Central memory CD8-positive, alpha-beta T cell (primary cell): ENCODE measurements around the gene MAMDC4.
"Not testable (repeated sequence)": the region's sequence is repeated elsewhere in the genome, so short reads cannot be mapped to it uniquely, and the experiment has no call there.

ENCODE experiments used
- ATAC-seq: fragments of 150-1000 bp; cut with Tn5 transposase; replicated peaks from 2 replicates; pipeline ENCODE4 v1.10.0; 2022; ENCODE audit warnings: mild to moderate bottlenecking, moderate FRiP score, moderate number of reproducible peaks; ENCODE audit not compliant: poor library complexity, severe bottlenecking; ENCODE audit errors: extremely low read depth
- DNase-seq, 2 donors: peaks; one replicate each; pipeline ENCODE4 v3.0.0; 2021; ENCODE audit warnings: low spot score in 2 of 2
- H3K27ac Mint-ChIP-seq: one replicate; pipeline ENCODE4 v1.8.0; 2022; ENCODE audit warnings: low read depth, mild to moderate bottlenecking, moderate library complexity, mixed read lengths
- H3K27me3 Mint-ChIP-seq: one replicate; pipeline ENCODE4 v1.8.0; 2022; ENCODE audit warnings: mixed read lengths
- H3K36me3 Mint-ChIP-seq: one replicate; pipeline ENCODE4 v1.8.0; 2022; ENCODE audit warnings: mild to moderate bottlenecking, moderate library complexity, mixed read lengths; ENCODE audit not compliant: insufficient read depth
- H3K4me1 Mint-ChIP-seq: one replicate; pipeline ENCODE4 v1.8.0; 2022; ENCODE audit warnings: mixed read lengths
- H3K4me3 Mint-ChIP-seq: one replicate; pipeline ENCODE4 v1.8.0; 2022; ENCODE audit warnings: mild to moderate bottlenecking, moderate library complexity, mixed read lengths
- H3K9me3 Mint-ChIP-seq: one replicate; pipeline ENCODE4 v1.8.0; 2022; ENCODE audit warnings: mixed read lengths

MAMDC4 gene

DNA sequence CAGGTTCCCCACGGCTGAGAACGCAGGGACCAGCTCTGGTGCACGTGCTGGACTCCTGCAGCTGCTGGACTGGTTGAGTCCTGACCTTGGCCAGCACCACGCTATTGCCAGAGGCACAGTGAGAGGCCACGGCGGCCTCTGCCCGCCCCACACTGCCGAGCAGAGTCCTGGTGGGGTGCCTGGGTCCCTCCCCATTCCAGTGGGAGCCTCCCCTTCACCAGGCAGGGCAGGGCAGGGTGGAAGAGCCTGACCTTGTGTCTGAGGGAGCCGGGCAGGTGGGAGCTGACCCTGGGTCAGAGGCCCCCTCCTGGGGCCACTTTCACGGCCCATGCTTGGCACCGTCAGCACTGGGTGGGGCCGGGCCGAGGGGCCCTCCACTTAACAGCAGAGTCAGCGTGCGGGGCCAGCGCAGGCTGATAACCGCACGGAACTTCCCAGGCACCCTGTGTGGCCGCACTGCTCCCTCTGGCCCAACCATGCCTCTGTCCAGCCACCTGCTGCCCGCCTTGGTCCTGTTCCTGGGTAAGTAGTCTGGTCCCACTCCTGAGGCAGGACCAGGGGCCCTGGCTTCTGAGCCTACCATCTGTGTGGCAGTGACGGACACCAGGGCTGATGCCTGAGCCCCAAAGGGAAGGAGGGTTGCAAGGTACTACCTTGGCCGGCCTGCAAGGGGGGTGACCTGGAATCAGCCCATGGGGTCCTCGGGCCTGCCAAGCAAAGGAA lies at the start of gene MAMDC4:
MAMDC4 (plus strand) TSS at position 406 of the 723 bp plus-strand sequence; CDS start at position 477, 71 bp downstream.
- no peak for DNase-seq
- peak within 1 kb of the TSS; percentile 91 for H3K4me3 Mint-ChIP-seq

DNA sequence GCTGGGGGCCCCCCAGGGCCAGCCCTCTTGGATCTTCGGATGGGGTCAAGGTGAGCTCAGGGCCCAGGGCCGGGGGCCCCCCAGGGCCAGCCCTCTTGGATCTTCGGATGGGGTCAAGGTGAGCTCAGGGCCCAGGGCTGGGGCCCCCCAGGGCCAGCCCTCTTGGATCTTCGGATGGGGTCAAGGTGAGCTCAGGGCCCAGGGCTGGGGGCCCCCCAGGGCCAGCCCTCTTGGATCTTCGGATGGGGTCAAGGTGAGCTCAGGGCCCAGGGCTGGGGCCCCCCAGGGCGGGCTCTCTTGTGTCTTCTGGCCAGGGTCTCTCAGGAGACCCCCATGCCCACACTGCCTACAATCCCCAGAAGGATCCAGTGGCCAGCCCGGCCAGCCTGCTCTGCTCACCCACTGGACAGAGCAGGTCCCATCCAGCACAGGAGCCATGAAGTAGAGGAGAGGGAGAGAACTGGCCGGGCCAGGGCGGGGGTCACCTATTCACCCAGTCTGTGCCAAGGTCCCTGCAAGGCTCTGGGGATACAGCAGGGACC lies 49.1 kb upstream of the MAMDC4 start:
- ATAC-seq, H3K4me3 Mint-ChIP-seq, H3K27ac Mint-ChIP-seq, H3K27me3 Mint-ChIP-seq, H3K9me3 Mint-ChIP-seq, DNase-seq: not testable (repeated sequence)
- Mint-ChIP-seq H3K4me1 (peaks cover 31% of the 10 kb centered on the region), H3K36me3 (peaks cover 14% of the 10 kb centered on the region)

More for the DNA sequence above, at the start of gene MAMDC4:
- Mint-ChIP-seq H3K9me3 (no peaks in the 10 kb centered on the region), H3K27ac (no peak within 1 kb of the TSS), H3K4me1 (peaks cover 18% of the 10 kb centered on the region), H3K27me3 (no peaks in the 10 kb centered on the region), H3K36me3 (peaks cover 29% of the 10 kb centered on the region)
- no peak for ATAC-seq

DNA sequence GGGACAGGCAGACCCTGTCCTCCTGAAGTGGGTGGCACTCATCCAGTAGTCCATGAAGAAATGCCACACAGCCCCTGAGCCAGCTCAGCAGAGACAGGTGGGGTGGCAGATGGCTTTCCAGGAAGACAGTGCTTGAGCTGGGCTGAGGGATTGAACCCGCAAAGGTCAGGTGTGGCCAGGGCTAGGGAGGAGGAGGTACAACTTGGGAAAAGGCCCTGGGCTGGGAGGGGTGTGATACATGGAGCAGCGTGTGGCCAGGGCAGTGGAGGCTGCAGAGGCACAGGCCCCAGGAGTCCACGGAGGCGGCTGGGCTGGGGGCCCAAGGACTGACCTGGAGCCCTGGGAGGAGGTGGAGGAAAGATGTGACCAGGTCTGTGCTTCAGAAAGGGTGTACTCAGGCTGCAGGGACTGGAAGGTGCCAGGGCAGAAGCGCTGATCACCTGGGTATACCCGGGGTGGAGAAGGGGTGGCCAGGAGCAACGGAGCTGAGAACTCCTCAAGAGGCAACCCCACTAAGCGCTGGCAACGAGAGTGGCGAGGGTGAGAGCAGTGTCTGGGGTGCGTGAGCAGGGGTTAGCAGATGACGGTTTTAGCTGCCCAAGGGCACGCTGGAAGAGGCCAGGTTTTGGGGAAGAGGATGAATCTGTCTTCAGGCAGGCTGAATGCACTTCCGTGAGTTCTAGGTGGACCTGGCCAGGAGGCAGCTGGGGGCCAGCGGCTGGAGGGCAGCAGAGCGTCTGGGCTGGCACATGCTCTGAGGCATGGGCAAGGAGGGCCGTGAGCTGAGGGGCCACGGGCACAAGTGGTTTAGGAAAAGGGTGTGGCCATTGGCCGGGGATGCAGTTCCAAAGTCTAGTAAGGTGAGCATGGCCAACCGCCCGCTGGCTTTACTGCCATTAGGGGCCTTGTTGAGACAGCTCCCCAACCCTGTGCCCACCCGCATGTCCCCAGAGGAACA lies 48.3 kb upstream of the MAMDC4 start:
- H3K4me1 Mint-ChIP-seq: peaks cover 34% of the 10 kb centered on the region
- no peak overlapping the region for H3K4me3 Mint-ChIP-seq

DNA sequence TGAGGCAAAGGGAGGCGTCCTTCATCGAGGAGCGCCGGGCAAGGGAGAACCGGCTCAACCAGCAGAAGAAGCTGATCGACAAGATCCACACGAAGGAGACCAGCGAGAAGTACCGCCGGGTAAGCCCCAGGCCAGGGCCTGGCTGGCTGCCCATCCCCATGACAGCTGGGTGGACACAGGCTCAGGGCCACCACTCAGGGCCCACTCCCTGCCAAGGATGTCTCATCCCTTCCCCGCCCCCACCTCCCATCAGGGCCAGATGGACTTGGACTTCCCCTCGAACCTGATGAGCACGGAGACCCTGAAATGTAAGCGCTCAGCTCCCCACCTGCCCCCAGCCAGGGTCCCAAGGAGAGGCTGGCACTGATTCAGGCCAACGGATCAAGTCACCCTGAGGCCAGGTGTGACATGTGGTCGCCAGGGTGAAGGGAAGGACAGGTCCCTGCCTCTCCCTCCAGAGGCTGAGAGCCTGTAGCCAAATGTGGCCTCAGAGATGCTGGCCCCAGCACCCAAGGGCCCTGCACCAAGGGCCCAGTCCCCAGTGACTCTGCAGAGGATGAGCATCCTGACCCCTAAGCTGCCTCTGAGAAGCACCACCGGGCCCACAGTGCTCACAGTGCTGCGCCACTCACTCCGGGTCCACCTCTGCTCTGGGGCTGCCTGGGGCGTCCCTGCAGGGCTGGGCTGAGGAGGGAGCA lies 47.5 kb upstream of the MAMDC4 start:
- DNase-seq (no peak), ATAC-seq (no peak)
- H3K9me3 Mint-ChIP-seq: no peaks in the 10 kb centered on the region
- H3K27me3 Mint-ChIP-seq: no peaks in the 10 kb centered on the region
- H3K4me3 Mint-ChIP-seq: no peak overlapping the region
- peaks cover 39% of the 10 kb centered on the region for H3K4me1 Mint-ChIP-seq
- H3K27ac Mint-ChIP-seq: no peak overlapping the region
- peaks cover 21% of the 10 kb centered on the region for H3K36me3 Mint-ChIP-seq

More for the DNA sequence above, 48.3 kb upstream of the MAMDC4 start:
- Mint-ChIP-seq H3K27me3 (no peaks in the 10 kb centered on the region), H3K9me3 (no peaks in the 10 kb centered on the region), H3K27ac (no peak overlapping the region), H3K36me3 (peaks cover 18% of the 10 kb centered on the region)
- no peak for ATAC-seq
- DNase-seq: no peak

DNA sequence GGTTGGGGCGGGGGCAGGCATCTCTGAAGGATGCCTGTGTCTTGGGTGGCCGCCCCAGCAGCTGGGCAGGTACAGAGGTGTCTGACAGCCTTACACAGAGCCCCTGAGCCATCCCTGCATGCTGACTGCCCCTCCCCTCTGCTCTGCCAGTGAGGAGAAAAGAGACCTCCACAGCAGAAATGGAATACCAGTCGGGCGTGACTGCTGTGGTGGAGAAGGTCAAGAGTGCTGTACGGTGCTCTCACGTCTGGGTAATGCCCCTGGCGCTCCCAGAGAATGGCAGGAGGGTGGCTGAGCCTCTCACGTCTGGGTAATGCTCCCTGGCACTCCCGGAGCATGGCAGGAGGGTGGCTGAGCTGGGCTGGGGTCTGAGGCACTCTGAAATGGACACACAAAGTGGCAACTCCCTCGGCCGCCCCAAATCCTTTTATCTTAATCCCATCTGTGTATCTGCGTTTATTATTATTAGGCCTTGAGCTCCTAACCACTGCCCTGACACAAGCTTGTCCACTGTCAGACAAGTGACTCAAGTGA lies 46.9 kb upstream of the MAMDC4 start:
- DNase-seq (no peak), ATAC-seq (no peak)
- Mint-ChIP-seq H3K36me3 (peaks cover 21% of the 10 kb centered on the region), H3K4me3 (peak overlapping the region; percentile 41), H3K9me3 (no peaks in the 10 kb centered on the region), H3K27me3 (no peaks in the 10 kb centered on the region), H3K27ac (no peak overlapping the region), H3K4me1 (peaks cover 40% of the 10 kb centered on the region)

DNA sequence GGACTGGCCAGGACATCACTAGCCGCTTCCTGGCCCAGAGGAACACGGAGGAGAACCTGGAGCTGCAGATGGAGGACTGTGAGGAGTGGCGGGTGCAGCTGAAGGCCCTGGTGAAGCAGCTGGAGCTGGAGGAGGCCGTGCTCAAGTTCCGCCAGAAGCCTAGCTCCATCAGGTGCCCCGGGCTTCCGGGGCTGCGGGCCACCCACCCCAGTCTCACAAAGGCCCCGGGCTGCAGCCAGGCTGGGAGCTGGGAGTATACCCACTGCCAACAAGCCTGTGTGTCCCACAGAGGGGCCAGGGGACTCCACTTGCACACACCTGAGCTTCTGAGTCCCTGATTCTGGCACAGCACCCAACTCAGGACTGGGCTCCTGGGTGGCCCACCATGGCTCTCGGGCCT lies 46.1 kb upstream of the MAMDC4 start:
- no peak for DNase-seq
- Mint-ChIP-seq H3K36me3 (peaks cover 21% of the 10 kb centered on the region), H3K4me1 (peaks cover 33% of the 10 kb centered on the region), H3K27ac (no peak overlapping the region), H3K4me3 (peak overlapping the region; percentile 86), H3K9me3 (no peaks in the 10 kb centered on the region), H3K27me3 (no peaks in the 10 kb centered on the region)
- ATAC-seq: no peak

DNA sequence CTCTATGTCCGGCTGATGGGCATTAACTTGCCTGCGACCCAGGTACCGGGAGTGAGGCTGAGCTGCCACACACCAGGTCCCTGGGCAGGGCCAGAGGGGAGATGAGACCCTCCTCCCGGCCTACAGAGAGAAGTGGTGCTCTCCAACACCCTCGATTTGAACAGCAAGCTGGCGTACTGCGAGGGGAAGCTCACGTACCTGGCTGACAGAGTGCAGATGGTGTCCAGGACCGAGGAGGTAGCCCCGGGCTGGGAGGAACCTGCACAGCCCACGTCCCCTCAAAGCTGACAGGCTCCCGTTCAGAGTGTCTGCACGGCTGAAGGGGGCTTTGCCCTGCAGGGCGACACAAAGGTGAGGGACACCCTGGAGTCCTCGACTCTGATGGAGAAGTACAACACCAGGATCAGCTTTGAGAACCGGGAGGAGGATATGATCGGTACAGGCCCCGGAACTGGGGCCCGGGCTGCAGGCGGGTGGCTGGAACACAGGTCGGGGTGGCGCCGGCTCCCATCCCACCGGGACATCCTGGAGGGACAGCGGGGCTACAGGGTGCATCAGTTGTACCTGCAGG lies 45.4 kb upstream of the MAMDC4 start:
- no peaks in the 10 kb centered on the region for H3K27me3 Mint-ChIP-seq
- H3K9me3 Mint-ChIP-seq: no peaks in the 10 kb centered on the region
- H3K36me3 Mint-ChIP-seq: peaks cover 21% of the 10 kb centered on the region
- peak overlapping the region; percentile 88 for H3K27ac Mint-ChIP-seq
- ATAC-seq (no peak), DNase-seq (no peak)
- peaks cover 30% of the 10 kb centered on the region for H3K4me1 Mint-ChIP-seq
- H3K4me3 Mint-ChIP-seq: peak overlapping the region; percentile 86

DNA sequence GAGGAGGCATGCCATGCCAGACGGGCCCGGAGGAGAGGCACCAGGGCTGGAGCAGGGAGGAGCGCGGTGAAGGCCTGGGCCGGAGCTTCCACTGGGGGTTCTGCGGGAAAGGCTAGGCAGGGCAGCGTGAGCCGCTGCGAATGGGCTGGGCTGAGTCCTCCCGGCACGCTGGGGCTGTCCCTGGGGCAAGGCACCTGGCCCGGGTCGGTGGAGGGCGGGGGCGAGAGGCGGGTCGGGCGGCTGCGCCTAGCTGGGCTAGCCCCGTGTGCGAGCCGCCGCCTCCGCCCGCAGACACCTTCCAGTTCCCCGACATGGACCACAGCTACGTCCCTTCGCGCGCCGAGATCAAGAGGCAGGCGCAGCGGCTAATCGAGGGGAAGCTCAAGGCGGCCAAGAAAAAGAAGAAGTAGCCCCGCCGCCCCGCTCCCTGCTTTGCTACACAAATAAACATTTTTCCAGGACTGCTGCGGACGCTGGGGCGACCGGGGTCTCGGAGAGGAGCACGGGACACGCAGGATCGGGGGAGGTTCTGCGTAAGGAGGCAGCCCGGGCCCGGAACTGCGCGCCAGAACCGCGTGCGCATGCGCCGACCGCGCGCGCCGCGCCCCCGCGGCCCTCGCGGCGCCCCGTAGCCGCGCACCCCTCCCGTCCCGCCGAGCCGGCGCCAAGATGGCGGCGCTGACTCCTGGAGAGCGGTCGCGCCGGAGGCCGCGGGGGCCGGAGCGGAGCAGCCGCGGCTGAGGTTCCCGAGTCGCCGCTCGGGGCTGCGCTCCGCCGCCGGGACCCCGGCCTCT lies 44.7 kb upstream of the MAMDC4 start, which contains the start of gene RABL6:
RABL6 (plus strand) TSS at position 668 of the 794 bp plus-strand sequence. CDS start 249 bp downstream, outside the sequence.
- H3K27me3 Mint-ChIP-seq: no peaks in the 10 kb centered on the region
- H3K27ac Mint-ChIP-seq: peak within 1 kb of the TSS; percentile 88
- ATAC-seq: peak; percentile 89
- peaks cover 30% of the 10 kb centered on the region for H3K4me1 Mint-ChIP-seq
- H3K36me3 Mint-ChIP-seq: peaks cover 21% of the 10 kb centered on the region
- peak within 1 kb of the TSS; percentile 86 for H3K4me3 Mint-ChIP-seq
- peak; percentile 72 to 76 for DNase-seq
- no peaks in the 10 kb centered on the region for H3K9me3 Mint-ChIP-seq

DNA sequence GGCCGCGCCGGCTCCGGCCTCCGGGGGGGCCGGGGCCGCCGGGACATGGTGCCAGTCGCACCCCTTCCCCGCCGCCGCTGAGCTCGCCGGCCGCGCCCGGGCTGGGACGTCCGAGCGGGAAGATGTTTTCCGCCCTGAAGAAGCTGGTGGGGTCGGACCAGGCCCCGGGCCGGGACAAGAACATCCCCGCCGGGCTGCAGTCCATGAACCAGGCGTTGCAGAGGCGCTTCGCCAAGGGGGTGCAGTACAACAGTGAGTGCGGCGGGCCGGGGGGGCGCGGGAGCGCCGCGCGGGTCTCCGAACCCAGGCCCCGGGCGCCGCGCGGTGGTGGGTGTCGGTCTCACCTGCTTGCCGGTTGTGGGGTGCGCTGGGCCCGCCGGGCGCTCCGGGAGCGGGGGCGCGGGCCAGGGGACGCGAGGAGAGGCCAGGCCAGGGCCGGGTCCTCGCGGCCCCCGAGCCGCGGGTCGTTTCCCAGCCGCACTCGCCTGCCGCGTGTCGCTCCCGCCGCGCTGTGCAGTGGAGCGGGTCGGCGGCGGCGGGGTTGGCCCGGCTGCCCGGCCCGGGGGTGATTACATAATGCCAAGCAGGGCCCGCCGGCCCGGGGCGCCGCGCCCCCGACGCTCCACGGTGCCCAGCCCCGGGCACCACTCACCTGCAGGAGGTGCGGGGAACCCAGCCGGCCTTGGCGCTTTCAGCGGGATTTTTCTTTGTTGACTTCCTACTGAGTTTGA lies 43.9 kb upstream of the MAMDC4 start:
- H3K9me3 Mint-ChIP-seq: no peaks in the 10 kb centered on the region
- H3K4me1 Mint-ChIP-seq: peaks cover 37% of the 10 kb centered on the region
- peak; percentile 21 to 33 for DNase-seq
- peak; percentile 34 for ATAC-seq
- peaks cover 24% of the 10 kb centered on the region for H3K36me3 Mint-ChIP-seq
- no peaks in the 10 kb centered on the region for H3K27me3 Mint-ChIP-seq
- H3K27ac Mint-ChIP-seq: peak overlapping the region; percentile 73
- H3K4me3 Mint-ChIP-seq: peak overlapping the region; percentile 86

DNA sequence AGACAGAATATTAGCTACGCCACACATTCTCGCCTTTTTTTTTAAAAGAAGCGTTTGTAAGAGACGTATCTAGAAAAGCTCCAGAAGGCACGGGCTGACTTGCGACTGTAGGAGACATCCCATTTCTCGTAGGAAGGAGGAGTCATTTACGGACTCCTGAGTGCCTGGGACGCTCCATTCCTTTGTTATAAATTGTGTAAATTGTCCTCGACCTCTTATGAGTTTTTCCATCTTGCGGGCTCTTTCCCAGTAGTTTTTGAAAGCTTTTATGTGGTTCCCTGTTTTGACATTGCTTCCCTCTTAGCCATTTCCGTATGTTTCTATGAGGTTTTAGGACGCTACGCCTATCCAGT lies 43.4 kb upstream of the MAMDC4 start:
- no peak for DNase-seq
- Mint-ChIP-seq H3K27me3 (no peaks in the 10 kb centered on the region), H3K36me3 (peaks cover 26% of the 10 kb centered on the region), H3K4me3 (peak overlapping the region; percentile 86), H3K27ac (peak overlapping the region; percentile 73), H3K9me3 (no peaks in the 10 kb centered on the region), H3K4me1 (peaks cover 43% of the 10 kb centered on the region)
- no peak for ATAC-seq
